ENCODE data around the gene RIBC2. TPM values are rescaled to one million over a fixed set of nuclear protein-coding genes. Genes with fewer than 3 reads are reported as not detected.
"Not testable (repeated sequence)": the region's sequence is repeated elsewhere in the genome, so short reads cannot be mapped to it uniquely, and the experiment has no call there.

RIBC2 gene
- polyA plus RNA-seq, 3 donors: 6.2 to 9.2 (median 6.3) TPM

GRCh38 chr22:45447596-45447995 is 34.1 kb downstream of the RIBC2 start:
- DNase-seq (ENCODE audit: low read depth in 3 of 3, low spot score in 2 of 3): not testable (repeated sequence)

- no peak for DNase-seq (ENCODE audit: low read depth in 3 of 3, low spot score in 2 of 3)
Observed at GRCh38 chr22:45448431-45448830, 34.9 kb downstream of the RIBC2 start.

GRCh38 chr22:45449442-45449841 is 35.9 kb downstream of the RIBC2 start:
- DNase-seq (ENCODE audit: low read depth in 3 of 3, low spot score in 2 of 3): not testable (repeated sequence)

GRCh38 chr22:45450101-45450785 is 36.8 kb downstream of the RIBC2 start:
- no peak for DNase-seq (ENCODE audit: low read depth in 3 of 3, low spot score in 2 of 3)

GRCh38 chr22:45450921-45451651 is 37.6 kb downstream of the RIBC2 start:
- no peak for DNase-seq (ENCODE audit: low read depth in 3 of 3, low spot score in 2 of 3)

- no peak for DNase-seq (ENCODE audit: low read depth in 3 of 3, low spot score in 2 of 3)
Observed at GRCh38 chr22:45451972-45452371, 38.5 kb downstream of the RIBC2 start.

GRCh38 chr22:45452565-45453379 is 39.3 kb downstream of the RIBC2 start:
- DNase-seq (ENCODE audit: low read depth in 3 of 3, low spot score in 2 of 3): no peak

- DNase-seq (ENCODE audit: low read depth in 3 of 3, low spot score in 2 of 3): no peak
Observed at GRCh38 chr22:45453764-45454163, 40.3 kb downstream of the RIBC2 start.

GRCh38 chr22:45454275-45454674 is 40.8 kb downstream of the RIBC2 start:
- DNase-seq (ENCODE audit: low read depth in 3 of 3, low spot score in 2 of 3): no peak

- no peak for DNase-seq (ENCODE audit: low read depth in 3 of 3, low spot score in 2 of 3)
Observed at GRCh38 chr22:45455212-45455611, 41.7 kb downstream of the RIBC2 start.

- no peak for DNase-seq (ENCODE audit: low read depth in 3 of 3, low spot score in 2 of 3)
Observed at GRCh38 chr22:45455621-45456020, 42.1 kb downstream of the RIBC2 start.

- DNase-seq (ENCODE audit: low read depth in 3 of 3, low spot score in 2 of 3): no peak
Observed at GRCh38 chr22:45456811-45457210, 43.3 kb downstream of the RIBC2 start.

- no peak for DNase-seq (ENCODE audit: low read depth in 3 of 3, low spot score in 2 of 3)
Observed at GRCh38 chr22:45458532-45458931, 45.0 kb downstream of the RIBC2 start.

- no peak for DNase-seq (ENCODE audit: low read depth in 3 of 3, low spot score in 2 of 3)
Observed at GRCh38 chr22:45459235-45459634, 45.7 kb downstream of the RIBC2 start.

- DNase-seq (ENCODE audit: low read depth in 3 of 3, low spot score in 2 of 3): peak in 2 of 3 donors; percentile 74 to 75
Observed at GRCh38 chr22:45460288-45461109, 47.0 kb downstream of the RIBC2 start.

GRCh38 chr22:45462034-45462655 is 48.7 kb downstream of the RIBC2 start:
- no peak for DNase-seq (ENCODE audit: low read depth in 3 of 3, low spot score in 2 of 3)

GRCh38 chr22:45463691-45464090 is 50.2 kb downstream of the RIBC2 start:
- not testable (repeated sequence) for DNase-seq (ENCODE audit: low read depth in 3 of 3, low spot score in 2 of 3)

- no peak for DNase-seq (ENCODE audit: low read depth in 3 of 3, low spot score in 2 of 3)
Observed at GRCh38 chr22:45465633-45466032, 52.1 kb downstream of the RIBC2 start.

- no peak for DNase-seq (ENCODE audit: low read depth in 3 of 3, low spot score in 2 of 3)
Observed at GRCh38 chr22:45468872-45469271, 55.4 kb downstream of the RIBC2 start.

All from right renal cortex interstitium (tissue), 3 donors.